HK-2 (cell line): Measurements from ENCODE around the gene GPI.
"Not testable (repeated sequence)": the region's sequence is repeated elsewhere in the genome, so short reads cannot be mapped to it uniquely, and the experiment has no call there.

Experiments used
- DNase-seq: peaks from one replicate; pipeline ENCODE4 v3.0.0-alpha.2; 2018; ENCODE audit not compliant: unreplicated experiment

Gene GPI

DNA sequence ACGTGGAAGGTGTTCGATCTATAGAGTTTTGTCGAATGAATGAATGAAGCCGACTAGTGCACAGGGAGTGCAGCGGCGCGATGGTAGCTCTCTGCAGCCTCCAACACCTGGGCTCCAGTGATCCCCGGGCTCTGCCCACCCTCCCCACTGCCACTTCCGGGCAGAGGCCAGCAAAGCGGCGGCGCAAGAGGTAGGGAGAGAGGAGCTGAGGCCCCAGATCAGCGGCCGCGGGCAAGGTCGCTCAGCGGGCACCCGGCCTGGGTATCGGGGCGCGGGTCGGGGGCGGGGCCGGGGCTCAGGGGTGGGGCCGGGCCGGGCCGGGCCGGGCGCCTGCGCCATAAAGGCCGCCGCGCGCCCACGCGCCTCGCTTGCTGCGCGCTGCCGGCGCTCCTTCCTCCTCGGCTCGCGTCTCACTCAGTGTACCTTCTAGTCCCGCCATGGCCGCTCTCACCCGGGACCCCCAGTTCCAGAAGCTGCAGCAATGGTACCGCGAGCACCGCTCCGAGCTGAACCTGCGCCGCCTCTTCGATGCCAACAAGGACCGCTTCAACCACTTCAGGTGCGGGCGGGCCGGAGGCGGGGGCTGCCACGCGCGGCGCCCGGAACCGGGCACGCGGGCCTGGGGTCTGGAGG lies at the start of gene GPI:
Gene GPI (plus strand): TSS at position 367 of the 633 bp plus-strand sequence. CDS start 71 bp downstream, at position 438.
- peak; percentile 78 for DNase-seq

DNA sequence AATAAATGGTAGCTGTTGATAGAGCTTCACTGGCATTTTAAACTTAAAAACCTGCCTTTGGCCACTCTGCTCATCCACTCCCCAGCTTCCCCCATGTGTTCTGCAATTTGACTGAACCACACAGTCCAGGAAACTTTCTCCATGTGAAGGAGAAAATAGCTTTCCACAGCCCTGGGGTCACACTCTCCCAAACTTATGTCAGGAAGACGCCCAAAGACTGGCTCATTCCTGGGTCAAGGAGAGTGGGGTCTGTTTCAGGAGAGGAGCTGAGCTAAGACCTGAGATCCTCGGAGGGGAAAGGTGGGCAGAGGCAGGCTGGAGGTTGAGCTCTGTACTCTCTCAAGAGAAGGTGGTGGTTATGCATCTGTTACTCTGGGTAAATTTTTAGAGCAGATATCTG lies 48.7 kb upstream of the GPI start:
- no peak for DNase-seq

GRCh38 chr19:34316741-34317301 lies 48.2 kb upstream of the GPI start:
- no peak for DNase-seq

DNA sequence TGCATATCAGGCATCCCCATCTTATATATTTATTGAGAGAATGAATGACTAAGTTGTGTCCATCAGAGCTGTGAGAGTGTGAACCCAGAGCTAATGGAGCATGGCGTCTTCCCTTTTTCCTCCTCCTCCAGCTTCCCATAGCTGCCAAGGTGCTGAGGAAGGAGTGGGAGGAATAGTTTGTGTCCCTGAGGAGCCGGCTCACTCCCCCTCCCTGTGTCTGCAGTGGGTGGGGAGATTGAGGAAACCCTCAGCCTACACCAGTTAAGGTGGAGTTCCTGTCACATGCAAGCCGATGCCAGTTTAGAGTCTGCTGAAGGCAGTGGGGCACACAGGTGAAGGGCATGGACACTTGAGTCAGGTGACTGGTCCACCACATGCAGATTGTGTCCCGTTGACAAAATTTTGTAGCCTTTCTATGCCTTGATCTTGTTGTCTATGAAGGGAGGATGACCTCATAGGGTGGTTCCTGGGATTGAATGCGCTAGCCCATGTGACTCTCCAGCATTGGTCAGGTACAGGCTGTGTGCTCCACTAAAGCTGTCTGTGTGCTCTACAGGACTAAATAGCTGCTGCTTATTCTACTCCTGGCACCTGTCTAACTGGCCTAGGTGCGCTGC lies 47.6 kb upstream of the GPI start:
- peak; percentile 12 for DNase-seq

DNA sequence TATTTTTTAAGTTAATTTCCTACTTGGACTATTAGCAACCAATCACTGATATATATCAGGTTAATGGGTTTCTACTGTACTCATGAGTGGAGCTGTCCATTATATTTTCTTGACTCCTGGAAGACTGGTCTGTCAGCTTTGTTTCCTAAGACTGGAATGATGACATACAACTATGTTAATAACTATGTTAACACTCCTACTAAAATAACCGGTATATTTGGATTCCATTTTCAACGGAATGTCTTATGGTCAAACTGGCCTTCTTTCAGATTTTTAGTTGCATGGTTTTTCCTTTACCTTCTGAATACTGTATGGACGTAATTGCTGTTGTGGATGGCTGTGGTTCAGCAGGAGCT lies 45.8 kb upstream of the GPI start:
- no peak for DNase-seq

DNA sequence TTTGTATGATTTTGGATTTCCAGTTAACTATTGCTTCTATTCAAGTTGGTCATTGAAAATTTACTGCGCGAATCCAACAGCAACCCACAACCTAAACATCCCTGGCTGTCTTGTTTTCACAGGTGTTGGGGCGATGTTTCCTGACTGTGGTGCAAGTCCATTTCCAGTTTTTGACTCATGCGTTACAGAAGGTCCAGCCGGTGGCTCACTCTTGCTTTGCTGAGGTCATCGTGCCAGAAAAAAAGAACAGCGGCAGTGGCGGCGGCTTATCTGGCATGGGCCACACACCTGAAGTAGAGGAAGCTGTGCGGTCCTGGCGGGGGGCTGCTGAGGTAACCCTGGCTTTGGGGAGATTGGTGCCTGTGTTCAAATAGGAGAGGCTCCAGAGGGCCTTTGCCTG lies 45.2 kb upstream of the GPI start:
- DNase-seq, result no peak

GRCh38 chr19:34320277-34320676 lies 44.7 kb upstream of the GPI start:
- no peak for DNase-seq

DNA sequence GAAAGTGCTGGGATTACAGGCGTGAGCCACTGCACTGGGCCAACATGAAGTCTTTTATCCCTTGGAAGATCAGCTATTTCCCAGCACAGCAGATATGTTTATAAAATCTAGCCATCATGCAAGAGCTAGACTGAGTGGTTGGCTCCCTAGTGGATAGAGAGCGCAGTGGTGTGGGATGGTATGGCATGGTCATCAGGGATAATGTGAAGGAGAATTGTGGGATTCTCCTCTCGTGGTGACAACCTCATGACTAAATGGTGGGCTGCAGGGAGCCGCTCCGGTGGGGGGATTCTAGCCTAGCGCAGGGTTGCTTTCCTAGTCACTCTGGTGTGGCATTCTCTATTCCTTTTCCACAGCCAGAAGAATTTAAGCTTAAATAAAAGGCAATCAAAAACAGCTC lies 43.3 kb upstream of the GPI start:
- DNase-seq, result no peak

DNA sequence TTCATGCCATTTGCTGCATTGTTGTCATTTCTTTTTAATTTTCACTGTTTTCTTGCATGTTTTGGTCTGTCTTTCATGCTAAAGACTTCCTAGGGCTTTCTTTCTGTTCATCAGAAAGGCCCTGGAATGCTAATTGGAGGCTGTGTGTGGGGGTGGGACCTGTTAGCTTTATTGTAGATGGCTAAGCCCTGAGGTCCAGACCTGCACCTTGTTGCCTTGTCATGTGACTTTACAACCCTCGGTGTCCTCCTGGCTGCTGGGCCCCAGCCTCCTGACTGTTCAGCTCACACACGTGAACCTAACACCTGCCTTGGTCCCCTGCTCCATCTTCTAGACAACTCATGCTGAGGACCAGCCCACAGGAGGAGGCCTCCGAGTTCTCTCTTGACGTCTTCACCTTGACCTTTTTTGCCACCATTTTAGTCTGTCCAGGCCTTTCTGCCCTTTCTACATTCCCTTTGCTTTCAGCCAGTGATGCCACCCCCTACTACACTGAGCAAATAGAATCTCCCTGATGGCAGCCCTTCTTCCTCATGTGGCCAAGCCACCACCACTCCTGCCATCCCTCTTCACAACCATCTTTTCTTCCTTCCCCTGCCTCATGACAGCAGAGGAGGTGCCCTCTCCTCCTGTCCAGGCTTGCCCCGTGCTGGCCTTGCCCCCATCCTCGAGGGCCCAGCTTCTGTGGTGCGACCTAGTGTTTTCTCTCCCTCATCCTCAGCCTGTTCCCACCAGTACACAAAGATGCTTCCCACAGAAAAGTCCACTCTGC lies 41.4 kb upstream of the GPI start:
- no peak for DNase-seq

- no peak for DNase-seq
Observed at GRCh38 chr19:34324320-34324719, 40.7 kb upstream of the GPI start.

DNA sequence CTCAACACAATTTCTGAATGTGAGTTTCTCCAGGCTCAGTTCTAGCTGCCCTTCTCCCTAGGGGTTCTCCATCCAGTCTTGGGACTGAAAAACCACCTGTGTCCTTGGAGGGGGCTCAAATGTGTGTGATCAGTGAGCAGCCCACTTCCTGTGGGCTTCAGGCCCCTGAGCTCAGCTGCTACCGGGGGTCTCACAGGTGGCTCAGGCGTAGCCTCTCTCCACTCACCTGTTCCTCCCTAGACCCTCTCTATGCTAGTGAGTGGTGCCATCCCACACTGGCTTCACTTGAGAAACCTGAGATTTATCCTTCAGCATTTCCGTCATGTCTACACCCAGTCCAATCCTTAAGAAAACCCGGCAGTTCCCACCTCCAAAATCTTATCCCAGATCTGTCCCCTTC lies 39.8 kb upstream of the GPI start:
- no peak for DNase-seq

- no peak for DNase-seq
Observed at GRCh38 chr19:34325981-34326787, 38.8 kb upstream of the GPI start.

- no peak for DNase-seq
Observed at GRCh38 chr19:34327851-34328250, 37.1 kb upstream of the GPI start.

DNA sequence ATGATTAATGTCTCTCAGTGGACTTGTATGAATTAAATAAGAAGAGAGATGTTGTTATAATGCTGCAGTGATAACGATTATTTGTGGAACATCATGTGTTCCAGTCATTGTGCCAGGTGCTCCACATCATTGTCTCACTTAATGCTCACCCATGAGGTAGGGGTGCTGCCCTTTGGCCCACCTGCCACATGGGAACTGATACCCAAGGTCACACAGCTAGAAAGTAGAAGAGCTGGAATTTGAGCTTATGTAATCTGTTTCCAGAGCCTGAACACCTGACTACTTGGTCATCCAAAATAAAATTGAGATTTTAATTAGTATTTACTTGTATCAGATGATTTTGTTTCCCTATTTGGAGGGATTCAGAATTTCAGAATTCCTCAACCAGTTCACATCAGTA lies 36.0 kb upstream of the GPI start:
- DNase-seq, result no peak

DNA sequence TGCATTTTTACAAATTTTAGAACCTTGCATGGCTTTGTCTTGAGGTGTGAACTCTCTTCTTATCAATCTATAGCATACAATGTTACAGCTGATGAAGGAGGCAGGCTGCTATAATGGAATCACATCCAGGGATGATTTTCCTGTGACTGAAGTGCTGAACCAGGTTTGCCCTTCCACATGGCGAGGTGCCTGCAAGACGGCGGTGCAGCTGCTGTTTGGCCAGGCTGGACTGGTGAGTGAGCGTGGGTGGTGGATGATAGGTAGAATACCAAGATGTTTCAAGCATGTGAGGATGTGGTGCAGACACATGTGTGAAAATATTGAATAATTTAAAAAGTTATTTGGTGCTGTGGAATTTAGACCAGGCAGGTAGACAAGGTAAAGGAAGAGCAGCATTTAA lies 34.9 kb upstream of the GPI start:
- DNase-seq, result no peak

DNA sequence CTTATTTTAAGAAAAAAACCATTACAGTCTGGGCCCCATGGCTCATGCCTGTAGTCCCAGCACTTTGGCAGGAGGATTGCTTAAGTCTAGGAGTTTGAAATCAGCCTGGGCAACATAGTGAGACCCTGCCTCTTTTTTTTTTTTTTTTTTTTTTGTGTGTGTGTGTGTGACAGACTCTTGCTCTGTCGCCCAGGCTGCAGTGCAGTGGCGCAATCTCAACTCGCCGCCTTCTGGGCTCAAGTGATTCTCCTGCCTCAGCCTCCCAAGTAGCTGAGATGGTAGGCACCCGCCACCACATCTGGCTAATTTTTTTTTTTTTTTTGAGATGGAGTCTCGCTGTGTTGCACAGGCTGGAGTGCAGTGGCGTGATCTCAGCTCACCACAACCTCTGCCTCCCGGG lies 34.4 kb upstream of the GPI start:
- not testable (repeated sequence) for DNase-seq

DNA sequence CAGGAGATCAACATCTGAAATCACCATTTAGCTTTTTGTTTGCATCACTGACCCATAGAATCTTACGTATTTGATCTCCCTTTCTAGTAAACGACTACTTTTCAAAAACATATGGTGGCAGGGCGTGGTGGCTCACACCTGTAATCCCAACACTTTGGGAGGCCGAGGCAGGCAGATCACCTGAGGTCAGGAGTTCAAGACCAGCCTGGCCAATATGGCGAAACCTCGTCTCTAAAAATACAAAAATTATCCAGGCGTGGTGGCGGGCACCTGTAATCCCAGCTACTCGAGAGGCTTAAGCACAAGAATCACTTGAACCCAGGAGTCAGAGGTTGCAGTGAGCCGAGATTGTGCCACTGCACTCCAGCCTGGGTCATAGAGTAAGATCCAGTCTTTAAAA lies 33.4 kb upstream of the GPI start:
- not testable (repeated sequence) for DNase-seq

DNA sequence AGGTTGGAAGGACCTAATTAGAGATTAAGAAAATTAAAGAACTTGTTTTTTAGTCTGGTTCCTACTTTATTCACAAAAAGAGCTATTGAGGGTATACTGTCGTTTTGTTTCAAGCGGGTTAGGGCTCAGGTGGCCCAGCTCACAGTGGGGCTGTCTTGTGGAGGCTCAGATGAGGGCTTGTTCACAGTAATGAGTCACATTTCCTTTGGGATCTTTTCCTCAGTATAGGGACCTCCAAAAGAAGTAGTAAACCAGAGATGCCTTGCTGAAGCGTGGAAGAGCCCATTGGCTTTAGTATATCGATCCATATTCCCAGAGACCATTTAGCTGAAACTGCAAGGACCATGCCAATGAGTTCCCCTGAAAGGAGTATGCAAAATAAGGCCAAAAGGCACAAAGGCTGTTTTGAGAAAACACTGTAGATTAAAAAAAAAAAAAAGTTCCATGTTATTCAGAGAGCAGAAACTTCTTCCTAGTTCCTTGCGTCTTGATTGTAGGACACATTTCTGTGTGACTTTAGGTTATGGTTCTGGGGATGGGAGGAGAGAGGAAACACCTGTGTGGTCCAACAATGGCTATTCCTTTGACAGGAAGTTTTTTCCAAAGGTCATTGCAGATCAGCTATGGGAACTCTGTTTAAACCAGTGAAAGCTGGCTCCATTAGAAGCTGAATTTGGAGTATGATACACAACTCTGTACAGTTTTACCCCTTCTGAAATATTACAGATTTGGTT lies 32.8 kb upstream of the GPI start:
- no peak for DNase-seq

- no peak for DNase-seq
Observed at GRCh38 chr19:34335914-34336313, 29.1 kb upstream of the GPI start.

- no peak for DNase-seq
Observed at GRCh38 chr19:34336781-34337271, 28.2 kb upstream of the GPI start.

DNA sequence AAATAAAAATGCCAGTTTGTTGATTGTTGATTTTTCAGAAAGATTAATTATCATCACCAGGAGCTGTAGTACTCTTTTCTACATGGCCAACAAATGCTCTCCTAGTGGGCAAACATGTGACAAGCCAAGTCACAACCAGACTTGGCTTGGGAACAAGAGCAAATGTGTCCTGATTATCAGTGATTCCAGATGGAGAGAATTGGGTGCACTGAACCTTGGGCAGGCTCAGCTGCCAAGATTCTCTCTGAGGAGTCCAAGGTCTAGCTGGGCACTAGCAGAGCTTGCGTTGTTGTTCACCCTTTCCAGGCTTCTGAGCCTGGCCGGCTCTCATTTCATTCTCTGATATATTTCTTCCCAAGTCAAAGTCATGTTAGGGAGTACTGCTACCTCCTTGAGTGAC lies 27.3 kb upstream of the GPI start:
- DNase-seq, result no peak
